IgD-negative memory B cell (primary cell): ENCODE results near the gene DYNLT2. TPM values are rescaled to one million over a fixed set of nuclear protein-coding genes. Genes with fewer than 3 reads are reported as not detected.

Source experiments
- H3K27ac Mint-ChIP-seq, 3 donors: one replicate each; pipeline ENCODE4 v1.8.0; 2020 to 2022; ENCODE audit warnings: mild to moderate bottlenecking in 3 of 3, mixed read lengths in 3 of 3, moderate library complexity in 1 of 3
- H3K27me3 Mint-ChIP-seq: one replicate; pipeline ENCODE4 v1.8.0; 2021; ENCODE audit warnings: mixed read lengths
- H3K36me3 Mint-ChIP-seq: one replicate; pipeline ENCODE4 v1.8.0; 2020; ENCODE audit warnings: mild to moderate bottlenecking, mixed read lengths
- H3K4me1 Mint-ChIP-seq, 3 donors: one replicate each; pipeline ENCODE4 v1.8.0; 2020 to 2022; ENCODE audit warnings: mixed read lengths in 3 of 3, mild to moderate bottlenecking in 1 of 3
- H3K4me3 Mint-ChIP-seq, 4 donors: one replicate each; pipeline ENCODE4 v1.8.0; 2020 to 2022; ENCODE audit warnings: mild to moderate bottlenecking in 4 of 4, mixed read lengths in 4 of 4, moderate library complexity in 3 of 4
- H3K9me3 Mint-ChIP-seq, 3 donors: one replicate each; pipeline ENCODE4 v1.8.0; 2020 to 2021; ENCODE audit warnings: mixed read lengths in 3 of 3, mild to moderate bottlenecking in 1 of 3
- polyA plus RNA-seq: library from polyadenylated mRNA; unstranded; fragments of 300-500 nt; fragmentation: Illumina TruSeq; gene quantifications from one replicate; pipeline ENCODE4 v1.2.3, GENCODE V29; 2021

The DYNLT2 gene
- polyA plus RNA-seq, 1 donor from 2014 or later = 1.0 TPM

GRCh38 chr6:169789146-169789943 lies 38.0 kb upstream of the DYNLT2 start:
- H3K27ac Mint-ChIP-seq = peak overlapping the region in 1 of 3 donors; percentile 82
- peak overlapping the region; percentile 80 to 95 (median 90) for H3K4me3 Mint-ChIP-seq

GRCh38 chr6:169788809-169789145 lies 37.4 kb upstream of the DYNLT2 start:
- H3K4me3 Mint-ChIP-seq = peak overlapping the region in 3 of 4 donors; percentile 21 to 54 (median 22)
- H3K27me3 Mint-ChIP-seq = peaks cover 23% of the 10 kb centered on the region
- no peaks in the 10 kb centered on the region for H3K9me3 Mint-ChIP-seq

More at GRCh38 chr6:169789146-169789943, 38.0 kb upstream of the DYNLT2 start:
- peaks cover 2 to 9% (median 5%) of the 10 kb centered on the region in 3 donors for H3K4me1 Mint-ChIP-seq
- H3K9me3 Mint-ChIP-seq = no peaks in the 10 kb centered on the region
- H3K36me3 Mint-ChIP-seq = peaks cover 1% of the 10 kb centered on the region
- H3K27me3 Mint-ChIP-seq = peaks cover 25% of the 10 kb centered on the region

GRCh38 chr6:169787797-169788196 lies 36.4 kb upstream of the DYNLT2 start:
- peaks cover 10% of the 10 kb centered on the region for H3K36me3 Mint-ChIP-seq
- no peak overlapping the region for H3K27ac Mint-ChIP-seq
- H3K4me1 Mint-ChIP-seq = peaks cover 2 to 9% (median 5%) of the 10 kb centered on the region in 3 donors
- H3K27me3 Mint-ChIP-seq = peaks cover 16% of the 10 kb centered on the region
- no peaks in the 10 kb centered on the region for H3K9me3 Mint-ChIP-seq
- H3K4me3 Mint-ChIP-seq = no peak overlapping the region

More at GRCh38 chr6:169788809-169789145, 37.4 kb upstream of the DYNLT2 start:
- H3K4me1 Mint-ChIP-seq = peaks cover 2 to 9% (median 5%) of the 10 kb centered on the region in 3 donors
- peaks cover 4% of the 10 kb centered on the region for H3K36me3 Mint-ChIP-seq
- peak overlapping the region in 1 of 3 donors; percentile 57 for H3K27ac Mint-ChIP-seq

- Mint-ChIP-seq H3K4me1 (peaks cover 2 to 7% (median 5%) of the 10 kb centered on the region in 3 donors), H3K27me3 (peaks cover 13% of the 10 kb centered on the region), H3K4me3 (no peak overlapping the region), H3K9me3 (no peaks in the 10 kb centered on the region), H3K27ac (no peak overlapping the region), H3K36me3 (peaks cover 12% of the 10 kb centered on the region)
Observed at GRCh38 chr6:169786349-169786748, 35.0 kb upstream of the DYNLT2 start.

GRCh38 chr6:169785566-169785965 lies 34.2 kb upstream of the DYNLT2 start:
- no peaks in the 10 kb centered on the region for H3K9me3 Mint-ChIP-seq
- H3K4me3 Mint-ChIP-seq = no peak overlapping the region
- peaks cover 15% of the 10 kb centered on the region for H3K36me3 Mint-ChIP-seq
- no peak overlapping the region for H3K27ac Mint-ChIP-seq
- H3K27me3 Mint-ChIP-seq = peaks cover 10% of the 10 kb centered on the region
- H3K4me1 Mint-ChIP-seq = peaks cover 2 to 5% (median 4%) of the 10 kb centered on the region in 3 donors

GRCh38 chr6:169784821-169785340 lies 33.5 kb upstream of the DYNLT2 start:
- H3K27me3 Mint-ChIP-seq = peaks cover 4% of the 10 kb centered on the region
- no peak overlapping the region for H3K4me3 Mint-ChIP-seq
- no peak overlapping the region for H3K27ac Mint-ChIP-seq
- H3K4me1 Mint-ChIP-seq = no peaks in the 10 kb centered on the region
- H3K9me3 Mint-ChIP-seq = no peaks in the 10 kb centered on the region
- peaks cover 19% of the 10 kb centered on the region for H3K36me3 Mint-ChIP-seq

- Mint-ChIP-seq H3K36me3 (peaks cover 19% of the 10 kb centered on the region), H3K27ac (no peak overlapping the region), H3K9me3 (no peaks in the 10 kb centered on the region), H3K4me3 (no peak overlapping the region), H3K27me3 (peaks cover 3% of the 10 kb centered on the region), H3K4me1 (no peaks in the 10 kb centered on the region)
Observed at GRCh38 chr6:169783971-169784820, 32.8 kb upstream of the DYNLT2 start.

- no peaks in the 10 kb centered on the region for H3K9me3 Mint-ChIP-seq
- no peak overlapping the region for H3K27ac Mint-ChIP-seq
- H3K4me3 Mint-ChIP-seq = no peak overlapping the region
- no peaks in the 10 kb centered on the region for H3K27me3 Mint-ChIP-seq
- H3K36me3 Mint-ChIP-seq = peaks cover 19% of the 10 kb centered on the region
- no peaks in the 10 kb centered on the region for H3K4me1 Mint-ChIP-seq
Observed at GRCh38 chr6:169783401-169783800, 32.0 kb upstream of the DYNLT2 start.

GRCh38 chr6:169782966-169783365 lies 31.6 kb upstream of the DYNLT2 start:
- Mint-ChIP-seq H3K4me1 (no peaks in the 10 kb centered on the region), H3K27ac (peak overlapping the region in 1 of 3 donors; percentile 55), H3K4me3 (no peak overlapping the region), H3K27me3 (no peaks in the 10 kb centered on the region), H3K36me3 (peaks cover 19% of the 10 kb centered on the region), H3K9me3 (no peaks in the 10 kb centered on the region)

GRCh38 chr6:169780571-169781091 lies 29.3 kb upstream of the DYNLT2 start:
- H3K4me3 Mint-ChIP-seq = no peak overlapping the region
- no peaks in the 10 kb centered on the region for H3K27me3 Mint-ChIP-seq
- no peaks in the 10 kb centered on the region for H3K9me3 Mint-ChIP-seq
- H3K27ac Mint-ChIP-seq = no peak overlapping the region
- peaks cover 21% of the 10 kb centered on the region for H3K36me3 Mint-ChIP-seq
- no peaks in the 10 kb centered on the region for H3K4me1 Mint-ChIP-seq

GRCh38 chr6:169779896-169780295 lies 28.5 kb upstream of the DYNLT2 start:
- no peaks in the 10 kb centered on the region for H3K27me3 Mint-ChIP-seq

GRCh38 chr6:169779092-169779815 lies 27.9 kb upstream of the DYNLT2 start:
- H3K36me3 Mint-ChIP-seq = peaks cover 24% of the 10 kb centered on the region
- no peaks in the 10 kb centered on the region for H3K9me3 Mint-ChIP-seq
- H3K4me1 Mint-ChIP-seq = no peaks in the 10 kb centered on the region
- no peak overlapping the region for H3K27ac Mint-ChIP-seq
- H3K27me3 Mint-ChIP-seq = no peaks in the 10 kb centered on the region
- H3K4me3 Mint-ChIP-seq = peak overlapping the region in 1 of 4 donors; percentile 9

More at GRCh38 chr6:169779896-169780295, 28.5 kb upstream of the DYNLT2 start:
- peaks cover 24% of the 10 kb centered on the region for H3K36me3 Mint-ChIP-seq
- H3K27ac Mint-ChIP-seq = no peak overlapping the region
- no peak overlapping the region for H3K4me3 Mint-ChIP-seq
- no peaks in the 10 kb centered on the region for H3K4me1 Mint-ChIP-seq
- H3K9me3 Mint-ChIP-seq = no peaks in the 10 kb centered on the region

GRCh38 chr6:169778646-169779045 lies 27.3 kb upstream of the DYNLT2 start:
- H3K9me3 Mint-ChIP-seq = no peaks in the 10 kb centered on the region
- H3K4me1 Mint-ChIP-seq = no peaks in the 10 kb centered on the region
- peaks cover 20% of the 10 kb centered on the region for H3K36me3 Mint-ChIP-seq
- H3K27ac Mint-ChIP-seq = no peak overlapping the region
- no peak overlapping the region for H3K4me3 Mint-ChIP-seq
- no peaks in the 10 kb centered on the region for H3K27me3 Mint-ChIP-seq

GRCh38 chr6:169777896-169778295 lies 26.5 kb upstream of the DYNLT2 start:
- Mint-ChIP-seq H3K9me3 (no peaks in the 10 kb centered on the region), H3K27me3 (no peaks in the 10 kb centered on the region), H3K27ac (no peak overlapping the region), H3K4me1 (no peaks in the 10 kb centered on the region), H3K4me3 (no peak overlapping the region), H3K36me3 (peaks cover 16% of the 10 kb centered on the region)
